GM21723 (cell line): ENCODE data around the gene PON2.

Source experiments
- ATAC-seq: cut with Tn5 transposase; IDR thresholded peaks from one replicate; pipeline ENCODE4 v1.9.1; 2021; ENCODE audit warnings: mild to moderate bottlenecking, moderate library complexity; ENCODE audit not compliant: unreplicated experiment

The PON2 gene

GRCh38 chr7:95446618-95447017 is 11.8 kb upstream of the PON2 start:
- no peak for ATAC-seq

GRCh38 chr7:95444796-95445195 is 10.0 kb upstream of the PON2 start:
- ATAC-seq = no peak

- ATAC-seq = no peak
Measured at GRCh38 chr7:95441042-95441823, 6.4 kb upstream of the PON2 start.

- ATAC-seq = no peak
Measured at GRCh38 chr7:95440394-95441038, 5.7 kb upstream of the PON2 start.

GRCh38 chr7:95436407-95436806 is 1.6 kb upstream of the PON2 start:
- no peak for ATAC-seq

GRCh38 chr7:95435422-95435780 is 573 bp upstream of the PON2 start:
- no peak for ATAC-seq

- no peak for ATAC-seq
Measured at GRCh38 chr7:95433952-95434556, 774 bp downstream of the PON2 start.

GRCh38 chr7:95433129-95433528 is 1.7 kb downstream of the PON2 start:
- ATAC-seq = no peak

- ATAC-seq = no peak
Measured at GRCh38 chr7:95432606-95433005, 2.2 kb downstream of the PON2 start.

GRCh38 chr7:95430864-95431263 is 4.0 kb downstream of the PON2 start:
- no peak for ATAC-seq

- ATAC-seq = no peak
Measured at GRCh38 chr7:95429241-95429990, 5.4 kb downstream of the PON2 start.

- no peak for ATAC-seq
Measured at GRCh38 chr7:95427914-95428516, 6.8 kb downstream of the PON2 start.

GRCh38 chr7:95427166-95427565 is 7.7 kb downstream of the PON2 start:
- ATAC-seq = no peak

- no peak for ATAC-seq
Measured at GRCh38 chr7:95425694-95426093, 9.1 kb downstream of the PON2 start.

- ATAC-seq = no peak
Measured at GRCh38 chr7:95424716-95425115, 10.1 kb downstream of the PON2 start.

GRCh38 chr7:95421847-95422444 is 12.9 kb downstream of the PON2 start:
- no peak for ATAC-seq

- no peak for ATAC-seq
Measured at GRCh38 chr7:95421000-95421846, 13.6 kb downstream of the PON2 start.

- ATAC-seq = no peak
Measured at GRCh38 chr7:95412075-95412474, 22.8 kb downstream of the PON2 start.

GRCh38 chr7:95411666-95412065 is 23.2 kb downstream of the PON2 start:
- ATAC-seq = no peak

- ATAC-seq = no peak
Measured at GRCh38 chr7:95411036-95411435, 23.8 kb downstream of the PON2 start.
